Left ventricle myocardium superior (tissue), 1 donor: Measurements from ENCODE around the gene ZNF641. TPM values are rescaled to one million over a fixed set of nuclear protein-coding genes. Genes with fewer than 3 reads are reported as not detected.
"Not testable (repeated sequence)": the region's sequence is repeated elsewhere in the genome, so short reads cannot be mapped to it uniquely, and the experiment has no call there.

ENCODE experiments used
- ATAC-seq: fragments of 200-7000 bp; cut with Tn5 transposase; one replicate; pipeline ENCODE4 v1.9.1; 2020; ENCODE audit warnings: mild to moderate bottlenecking, moderate library complexity
- DNase-seq: peaks from one replicate; pipeline ENCODE4 v3.0.0-alpha.2; 2020
- intact Hi-C: fragments of 100-400 bp; cut with micrococcal nuclease; formaldehyde crosslinking; loops from one replicate; pipeline ENCODE4 v1.11.0; 2022
- total RNA-seq: library from RNA; stranded (reverse); fragmentation: NEBNext Ultra II Directional; extraction: Animal tissue kit (Norgen Biotek cat#: 25700); gene quantifications from one replicate; pipeline ENCODE4 v1.2.1, GENCODE V29; 2021
- donor health status: DM: no; HTN: yes; CAD: no; lungs with severe emphysema.

The ZNF641 gene
- total RNA-seq, 1 donor from 2014 or later, result 16.1 TPM

GRCh38 chr12:48339442-48340117 is 11.1 kb downstream of the ZNF641 start:
- no peak for DNase-seq
- ATAC-seq, result no peak

GRCh38 chr12:48336564-48336963 is 14.2 kb downstream of the ZNF641 start:
- DNase-seq (no peak), ATAC-seq (no peak)
- intact Hi-C loops, result no loop called here

More at GRCh38 chr12:48339442-48340117, 11.1 kb downstream of the ZNF641 start:
- intact Hi-C loops, result no loop called here

GRCh38 chr12:48336061-48336460 is 14.7 kb downstream of the ZNF641 start:
- no peak for DNase-seq
- no peak for ATAC-seq
- intact Hi-C loops, result no loop called here

- DNase-seq, result no peak
- ATAC-seq, result no peak
- intact Hi-C loops, result no loop called here
Measured at GRCh38 chr12:48334808-48335207, 15.9 kb downstream of the ZNF641 start.

GRCh38 chr12:48333680-48334079 is 17.0 kb downstream of the ZNF641 start:
- DNase-seq, intact Hi-C loops, ATAC-seq: not testable (repeated sequence)

GRCh38 chr12:48331399-48331798 is 19.3 kb downstream of the ZNF641 start:
- ATAC-seq (no peak), DNase-seq (no peak)
- intact Hi-C loops, result no loop called here

- DNase-seq (no peak), ATAC-seq (no peak)
- intact Hi-C loops, result no loop called here
Measured at GRCh38 chr12:48329199-48329939, 21.4 kb downstream of the ZNF641 start.

GRCh38 chr12:48316491-48316890 is 34.2 kb downstream of the ZNF641 start:
- intact Hi-C loops, result no loop called here
- no peak for ATAC-seq
- no peak for DNase-seq

GRCh38 chr12:48311313-48311712 is 39.4 kb downstream of the ZNF641 start:
- peak; percentile 32 for ATAC-seq
- intact Hi-C loops, result no loop called here
- DNase-seq, result no peak

- DNase-seq, result no peak
- no peak for ATAC-seq
- intact Hi-C loops, result no loop called here
Measured at GRCh38 chr12:48307269-48307668, 43.5 kb downstream of the ZNF641 start.

- intact Hi-C loops, result no loop called here
- ATAC-seq (peak; percentile 48), DNase-seq (no peak)
Measured at GRCh38 chr12:48305190-48305589, 45.5 kb downstream of the ZNF641 start.

- DNase-seq (no peak), ATAC-seq (no peak)
- intact Hi-C loops, result no loop called here
Measured at GRCh38 chr12:48302161-48302911, 48.4 kb downstream of the ZNF641 start.

- ATAC-seq, result no peak
- intact Hi-C loops, result no loop called here
- DNase-seq, result no peak
Measured at GRCh38 chr12:48300774-48301173, 49.9 kb downstream of the ZNF641 start.

GRCh38 chr12:48296586-48297282 is 54.0 kb downstream of the ZNF641 start:
- intact Hi-C loops, result no loop called here
- DNase-seq (peak; percentile 83), ATAC-seq (peak; percentile 100)

- intact Hi-C loops, result no loop called here
- DNase-seq, result no peak
- ATAC-seq, result no peak
Measured at GRCh38 chr12:48292040-48292439, 58.7 kb downstream of the ZNF641 start.

- DNase-seq (no peak), ATAC-seq (no peak)
- intact Hi-C loops, result no loop called here
Measured at GRCh38 chr12:48291511-48291910, 59.2 kb downstream of the ZNF641 start.

- ATAC-seq, result no peak
- DNase-seq, result no peak
- intact Hi-C loops, result no loop called here
Measured at GRCh38 chr12:48288387-48289268, 62.1 kb downstream of the ZNF641 start.
